HL-60 (cell line): Measurements from ENCODE around the gene GIPR.
"Not testable (repeated sequence)": the region's sequence is repeated elsewhere in the genome, so short reads cannot be mapped to it uniquely, and the experiment has no call there.

Experiments used
- DNase-seq, 2 experiments: peaks; one replicate each; pipeline ENCODE4 v3.0.0-alpha.2; 2010 to 2020; ENCODE audit warnings: low read depth in 1 of 2, low spot score in 1 of 2
- H3K27ac ChIP-seq: fragments of 250-450 bp; sonication (Bioruptor Pico); replicated peaks from 2 replicates; pipeline ENCODE4 v1.5.1; 2020; ENCODE audit warnings: mild to moderate bottlenecking, moderate library complexity
- H3K27me3 ChIP-seq: fragments of 250-450 bp; sonication (Bioruptor Pico); 2 replicates; pipeline ENCODE4 v1.5.1; 2021; ENCODE audit warnings: mild to moderate bottlenecking, moderate library complexity; ENCODE audit not compliant: insufficient read depth, poor library complexity, severe bottlenecking
- H3K4me3 ChIP-seq: replicated peaks from 2 replicates; pipeline ENCODE4 v1.5.1; 2011; ENCODE audit warnings: mild to moderate bottlenecking, control low read depth, low read length; ENCODE audit not compliant: insufficient read depth
- CTCF ChIP-seq: IDR thresholded peaks from one replicate; pipeline ENCODE4 v1.5.1; 2011; ENCODE audit warnings: low read length, control low read depth, inconsistent platforms; ENCODE audit not compliant: insufficient read depth
- GABPA ChIP-seq: IDR thresholded peaks from 2 replicates; pipeline ENCODE4 v1.6.1; 2012; ENCODE audit warnings: low read depth
- POLR2AphosphoS5 ChIP-seq: IDR thresholded peaks from 2 replicates; pipeline ENCODE4 v1.6.1; 2012; ENCODE audit warnings: low read depth
- REST ChIP-seq: IDR thresholded peaks from 2 replicates; pipeline ENCODE4 v1.6.1; 2012; ENCODE audit warnings: low read depth; ENCODE audit not compliant: insufficient replicate concordance
- SPI1 ChIP-seq: IDR thresholded peaks from 2 replicates; pipeline ENCODE4 v1.6.1; 2012; ENCODE audit warnings: low read depth, mild to moderate bottlenecking, borderline replicate concordance

Gene GIPR

GRCh38 chr19:45623984-45624383 is 44.0 kb upstream of the GIPR start:
- no peak for DNase-seq
- no peaks in the 10 kb centered on the region for H3K27me3 ChIP-seq
- H3K27ac ChIP-seq = no peak overlapping the region
- TF ChIP-seq POLR2AphosphoS5 (no peak), CTCF (no peak), REST (no peak), GABPA (no peak)
- H3K4me3 ChIP-seq = no peak overlapping the region

GRCh38 chr19:45628219-45628618 is 39.8 kb upstream of the GIPR start:
- H3K27me3 ChIP-seq, DNase-seq, H3K4me3 ChIP-seq, H3K27ac ChIP-seq: not testable (repeated sequence)

GRCh38 chr19:45629704-45630103 is 38.3 kb upstream of the GIPR start:
- no peak overlapping the region for H3K27ac ChIP-seq
- TF ChIP-seq GABPA (no peak), POLR2AphosphoS5 (no peak), SPI1 (no peak), REST (no peak), CTCF (no peak)

GRCh38 chr19:45630463-45630862 is 37.6 kb upstream of the GIPR start:
- H3K27me3 ChIP-seq = no peaks in the 10 kb centered on the region
- DNase-seq = no peak
- H3K27ac ChIP-seq = no peak overlapping the region
- TF ChIP-seq POLR2AphosphoS5 (no peak), CTCF (no peak), REST (no peak), SPI1 (no peak), GABPA (no peak)
- H3K4me3 ChIP-seq = no peak overlapping the region

More at GRCh38 chr19:45629704-45630103, 38.3 kb upstream of the GIPR start:
- Histone ChIP-seq H3K27me3 (no peaks in the 10 kb centered on the region), H3K4me3 (no peak overlapping the region)
- no peak for DNase-seq
